ENCODE results near the gene IL17B.

- TF ChIP-seq CTCF (conservative IDR thresholded peaks at IDR 0.05), result no peak
- no peak for TF ChIP-seq EZH2 (IDR thresholded peaks at IDR 0.05; ENCODE audit: low read depth)
Measured at GRCh38 chr5:149382517-149383220, 3.6 kb upstream of the IL17B start.
